ENCODE measurements around the gene TTC34. TPM values are rescaled to one million over a fixed set of nuclear protein-coding genes. Genes with fewer than 3 reads are reported as not detected.

TTC34 gene
- total RNA-seq, 6 experiments from 2014 or later, result 0.06 to 0.23 (median 0.18) TPM; not detected in 1

- DNase-seq, result no peak
- Histone ChIP-seq H3K9me3 (no peaks in the 10 kb centered on the region), H3K27me3 (no peaks in the 10 kb centered on the region), H3K27ac (no peak overlapping the region), H3K4me3 (no peak overlapping the region), H3K36me3 (no peaks in the 10 kb centered on the region), H3K4me1 (no peaks in the 10 kb centered on the region)
- 30% methylated on average over 2 of the region's 11 CpGs for WGBS (ENCODE audit: insufficient coverage, low coverage, low lambda C conversion rate, missing lambda C conversion rate)
- no peak for ATAC-seq
- intact Hi-C loops (cut with DNase I), result no loop called here
- no peak for TF ChIP-seq CTCF (IDR thresholded peaks at IDR 0.05)
- no peak for TF ChIP-seq POLR2A (IDR thresholded peaks at IDR 0.05)
These were observed 35.8 kb upstream of the TTC34 start for GRCh38 chr1:2837316-2837715.

GRCh38 chr1:2836333-2836970 is 35.0 kb upstream of the TTC34 start:
- no peak overlapping the region for H3K4me3 ChIP-seq
- WGBS (ENCODE audit: insufficient coverage, low coverage, low lambda C conversion rate, missing lambda C conversion rate), result 65% methylated on average over 7 of the region's 20 CpGs
- no peaks in the 10 kb centered on the region for H3K9me3 ChIP-seq

GRCh38 chr1:2835650-2836159 is 34.2 kb upstream of the TTC34 start:
- no peak for DNase-seq
- no peak overlapping the region for H3K27ac ChIP-seq
- H3K36me3 ChIP-seq, result no peaks in the 10 kb centered on the region
- H3K27me3 ChIP-seq, result no peaks in the 10 kb centered on the region
- H3K4me3 ChIP-seq, result no peak overlapping the region
- intact Hi-C loops (cut with DNase I), result no loop called here
- ATAC-seq, result no peak
- TF ChIP-seq CTCF (IDR thresholded peaks at IDR 0.05) (no peak), POLR2A (IDR thresholded peaks at IDR 0.05) (no peak)
- H3K4me1 ChIP-seq, result no peaks in the 10 kb centered on the region
- no peaks in the 10 kb centered on the region for H3K9me3 ChIP-seq
- 42% methylated on average over 7 of the region's 10 CpGs for WGBS (ENCODE audit: insufficient coverage, low coverage, low lambda C conversion rate, missing lambda C conversion rate)

More at GRCh38 chr1:2836333-2836970, 35.0 kb upstream of the TTC34 start:
- DNase-seq (no peak), ATAC-seq (no peak)
- Histone ChIP-seq H3K36me3 (no peaks in the 10 kb centered on the region), H3K4me1 (no peaks in the 10 kb centered on the region), H3K27ac (no peak overlapping the region), H3K27me3 (no peaks in the 10 kb centered on the region)
- no peak for TF ChIP-seq CTCF (IDR thresholded peaks at IDR 0.05)
- TF ChIP-seq POLR2A (IDR thresholded peaks at IDR 0.05), result no peak
- intact Hi-C loops (cut with DNase I), result no loop called here

GRCh38 chr1:2834741-2835564 is 33.5 kb upstream of the TTC34 start:
- TF ChIP-seq CTCF (IDR thresholded peaks at IDR 0.05) (no peak), POLR2A (IDR thresholded peaks at IDR 0.05) (no peak)
- Histone ChIP-seq H3K27ac (no peak overlapping the region), H3K9me3 (no peaks in the 10 kb centered on the region), H3K4me1 (no peaks in the 10 kb centered on the region), H3K4me3 (no peak overlapping the region), H3K27me3 (no peaks in the 10 kb centered on the region), H3K36me3 (no peaks in the 10 kb centered on the region)
- intact Hi-C loops (cut with DNase I), result no loop called here
- 61% methylated on average over 13 of the region's 27 CpGs for WGBS (ENCODE audit: insufficient coverage, low coverage, low lambda C conversion rate, missing lambda C conversion rate)
- no peak for DNase-seq
- ATAC-seq, result no peak
